SK-N-SH treated with all-trans-retinoic acid at 6 μM for 48 hours (cell line): ENCODE measurements around the gene GRIFIN.
A peak's percentile ranks its signal among the peaks of the same experiment; 100 is the strongest.

Experiments
- ATAC-seq: fragments of 200-7000 bp; cut with Tn5 transposase; 3 replicates; pipeline ENCODE4 v1.9.1; 2020; ENCODE audit warnings: mild to moderate bottlenecking, moderate library complexity
- ARNTL ChIP-seq: fragments of 450-650 bp; formaldehyde crosslinking; IDR thresholded peaks from 2 replicates; pipeline ENCODE4 v1.5.0; 2020; ENCODE audit warnings: low read depth, mild to moderate bottlenecking, moderate library complexity, borderline replicate concordance
- BACH2 ChIP-seq: fragments of 250-450 bp; sonication (Bioruptor Pico); IDR thresholded peaks from 2 replicates; pipeline ENCODE4 v1.9.0; 2021; ENCODE audit warnings: mild to moderate bottlenecking, borderline replicate concordance
- ESRRG ChIP-seq: fragments of 250-450 bp; sonication (Bioruptor Pico); IDR thresholded peaks from 2 replicates; pipeline ENCODE4 v1.6.1; 2021; ENCODE audit warnings: mild to moderate bottlenecking
- GLIS3 ChIP-seq: fragments of 250-450 bp; sonication (Bioruptor Pico); IDR thresholded peaks from 2 replicates; pipeline ENCODE4 v1.5.0; 2020; ENCODE audit warnings: mild to moderate bottlenecking, moderate library complexity
- ISL1 ChIP-seq: fragments of 250-450 bp; sonication (Bioruptor Pico); IDR thresholded peaks from 2 replicates; pipeline ENCODE4 v2.1.2; 2022; ENCODE audit warnings: mild to moderate bottlenecking, moderate library complexity
- PATZ1 ChIP-seq: fragments of 250-450 bp; sonication (Bioruptor Pico); IDR thresholded peaks from 2 replicates; pipeline ENCODE4 v1.8.0; 2020; ENCODE audit warnings: mild to moderate bottlenecking, moderate library complexity, borderline replicate concordance
- PPARA ChIP-seq: fragments of 250-450 bp; sonication (Bioruptor Pico); IDR thresholded peaks from 2 replicates; pipeline ENCODE4 v1.5.0; 2020; ENCODE audit warnings: mild to moderate bottlenecking, borderline replicate concordance
- RARB ChIP-seq: fragments of 250-450 bp; sonication (Bioruptor Pico); IDR thresholded peaks from 2 replicates; pipeline ENCODE4 v1.8.0; 2021; ENCODE audit warnings: mild to moderate bottlenecking, moderate library complexity
- SNAI2 ChIP-seq: fragments of 250-450 bp; sonication (Bioruptor Pico); IDR thresholded peaks from 2 replicates; pipeline ENCODE4 v1.5.0; 2020; ENCODE audit warnings: mild to moderate bottlenecking, moderate library complexity
- TCF4 ChIP-seq: fragments of 250-450 bp; sonication (Bioruptor Pico); IDR thresholded peaks from 2 replicates; pipeline ENCODE4 v1.8.0; 2021; ENCODE audit warnings: mild to moderate bottlenecking, moderate library complexity, borderline replicate concordance
- TOX ChIP-seq: fragments of 250-450 bp; sonication (Bioruptor Pico); IDR thresholded peaks from 2 replicates; pipeline ENCODE4 v1.8.0; 2021; ENCODE audit warnings: mild to moderate bottlenecking, moderate library complexity, borderline replicate concordance
- ZC3H10 ChIP-seq: fragments of 250-450 bp; sonication (Bioruptor Pico); IDR thresholded peaks from 2 replicates; pipeline ENCODE4 v1.5.1; 2021; ENCODE audit warnings: mild to moderate bottlenecking, moderate library complexity
- ZFP3 ChIP-seq: fragments of 250-450 bp; sonication (Bioruptor Pico); IDR thresholded peaks from 2 replicates; pipeline ENCODE4 v1.5.0; 2020; ENCODE audit warnings: mild to moderate bottlenecking, moderate library complexity
- ZFP30 ChIP-seq: fragments of 450-650 bp; formaldehyde crosslinking; IDR thresholded peaks from 2 replicates; pipeline ENCODE4 v1.5.0; 2022; ENCODE audit warnings: mild to moderate bottlenecking, moderate library complexity
- ZNF565 ChIP-seq: fragments of 450-650 bp; formaldehyde crosslinking; conservative IDR thresholded peaks from 2 replicates; pipeline ENCODE4 v1.5.0; 2020; ENCODE audit warnings: low read depth, mild to moderate bottlenecking, moderate library complexity
- ZNF70 ChIP-seq: fragments of 450-650 bp; formaldehyde crosslinking; IDR thresholded peaks from 2 replicates; pipeline ENCODE4 v1.5.0; 2020; ENCODE audit warnings: mild to moderate bottlenecking, moderate library complexity
- TF ChIP-seq, protein P1 (sequence below): fragments of 250-450 bp; sonication (Bioruptor Pico); IDR thresholded peaks from 2 replicates; pipeline ENCODE4 v1.5.1; 2021; ENCODE audit warnings: mild to moderate bottlenecking, moderate library complexity

Gene GRIFIN

GRCh38 chr7:2521952-2522591 is 45.9 kb upstream of the GRIFIN start:
- ATAC-seq: no peak
- TF ChIP-seq ZC3H10 (CRISPR knock-in tag) (no peak), SNAI2 (CRISPR knock-in tag) (no peak), ZNF70 (CRISPR knock-in tag) (no peak), ZFP3 (peak; percentile 56; the same call in 1 of the 2 replicates), BACH2 (CRISPR knock-in tag) (no peak)

DNA sequence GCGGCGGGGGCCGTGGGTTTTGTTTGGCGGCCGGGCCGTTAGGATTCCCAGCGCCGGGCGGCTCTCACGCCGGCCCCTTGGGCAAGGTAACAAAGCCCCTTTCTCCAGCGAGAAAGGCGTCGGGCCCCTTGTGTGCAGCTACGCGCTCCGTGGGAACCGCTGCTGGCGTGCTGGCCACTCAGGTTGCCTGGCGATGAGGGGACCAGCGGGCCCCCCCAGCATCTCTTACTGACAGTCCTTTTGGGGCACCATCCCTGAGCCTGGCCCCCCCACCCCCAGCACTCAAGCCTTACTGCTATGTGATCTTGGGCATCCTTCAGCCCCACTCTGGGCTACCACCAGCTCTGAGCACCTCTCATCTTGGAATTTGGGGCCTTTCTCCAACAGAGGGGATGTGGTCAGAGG is 45.1 kb upstream of the GRIFIN start:
- no peak for TF ChIP-seq ESRRG (CRISPR knock-in tag)
- no peak for TF ChIP-seq GLIS3
- no peak for TF ChIP-seq PATZ1 (CRISPR knock-in tag)
- TF ChIP-seq, protein P1, sequence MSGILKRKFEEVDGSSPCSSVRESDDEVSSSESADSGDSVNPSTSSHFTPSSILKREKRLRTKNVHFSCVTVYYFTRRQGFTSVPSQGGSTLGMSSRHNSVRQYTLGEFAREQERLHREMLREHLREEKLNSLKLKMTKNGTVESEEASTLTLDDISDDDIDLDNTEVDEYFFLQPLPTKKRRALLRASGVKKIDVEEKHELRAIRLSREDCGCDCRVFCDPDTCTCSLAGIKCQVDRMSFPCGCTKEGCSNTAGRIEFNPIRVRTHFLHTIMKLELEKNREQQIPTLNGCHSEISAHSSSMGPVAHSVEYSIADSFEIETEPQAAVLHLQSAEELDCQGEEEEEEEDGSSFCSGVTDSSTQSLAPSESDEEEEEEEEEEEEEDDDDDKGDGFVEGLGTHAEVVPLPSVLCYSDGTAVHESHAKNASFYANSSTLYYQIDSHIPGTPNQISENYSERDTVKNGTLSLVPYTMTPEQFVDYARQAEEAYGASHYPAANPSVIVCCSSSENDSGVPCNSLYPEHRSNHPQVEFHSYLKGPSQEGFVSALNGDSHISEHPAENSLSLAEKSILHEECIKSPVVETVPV (CRISPR knock-in tag): no peak
- TF ChIP-seq TCF4 (CRISPR knock-in tag): no peak
- no peak for TF ChIP-seq ZFP3
- TF ChIP-seq TOX: no peak
- TF ChIP-seq SNAI2 (CRISPR knock-in tag): no peak
- ATAC-seq: no peak

- ATAC-seq: no peak
Measured at GRCh38 chr7:2520761-2521290, 44.6 kb upstream of the GRIFIN start.

DNA sequence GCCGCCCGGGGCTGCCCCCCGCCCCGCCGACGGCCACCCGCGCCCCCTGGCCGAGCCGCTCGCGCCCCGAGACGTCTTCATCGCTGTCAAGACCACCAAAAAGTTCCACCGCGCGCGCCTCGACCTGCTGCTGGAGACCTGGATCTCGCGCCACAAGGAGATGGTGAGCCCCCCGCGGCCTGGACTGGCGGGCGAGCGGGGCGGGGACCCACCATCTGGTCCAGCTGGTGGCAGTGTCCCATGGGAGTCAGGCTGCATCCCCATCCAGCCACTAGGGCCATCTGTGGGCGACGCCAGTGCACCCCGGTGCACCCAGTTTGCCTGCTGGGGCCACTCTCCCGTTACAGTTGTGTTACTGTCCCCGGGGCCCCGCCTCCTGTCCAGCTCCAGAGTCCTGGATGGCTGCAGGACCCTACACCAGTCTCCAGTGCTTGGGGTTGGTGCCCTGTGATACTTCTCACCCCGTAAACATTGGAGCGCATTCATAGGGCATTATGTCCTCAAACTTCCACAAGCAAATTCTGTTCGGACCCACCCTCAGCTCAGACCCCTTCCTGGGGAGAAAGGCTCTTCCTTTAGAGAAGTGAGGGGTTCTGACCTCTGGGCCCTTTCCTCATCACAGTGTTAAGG is 44.0 kb upstream of the GRIFIN start:
- no peak for TF ChIP-seq PPARA (CRISPR knock-in tag)
- no peak for TF ChIP-seq ZNF565
- no peak for TF ChIP-seq ZNF70 (CRISPR knock-in tag)
- TF ChIP-seq ISL1 (CRISPR knock-in tag): no peak
- TF ChIP-seq, protein P1 (CRISPR knock-in tag): no peak
- peak; percentile 15; the same call in 2 of the 3 replicates for ATAC-seq

More at GRCh38 chr7:2520761-2521290, 44.6 kb upstream of the GRIFIN start:
- TF ChIP-seq RARB (CRISPR knock-in tag): no peak
- no peak for TF ChIP-seq ZNF565
- no peak for TF ChIP-seq PATZ1 (CRISPR knock-in tag)
- TF ChIP-seq BACH2 (CRISPR knock-in tag): no peak
- no peak for TF ChIP-seq SNAI2 (CRISPR knock-in tag)
- TF ChIP-seq ZFP30 (CRISPR knock-in tag): no peak
- no peak for TF ChIP-seq TCF4 (CRISPR knock-in tag)
- no peak for TF ChIP-seq ARNTL (CRISPR knock-in tag)
- no peak for TF ChIP-seq ISL1 (CRISPR knock-in tag)
